Heart right ventricle (tissue), 16 donors: ENCODE results near the gene NTNG2. TPM values are rescaled to one million over a fixed set of nuclear protein-coding genes. Genes with fewer than 3 reads are reported as not detected.

Experiments used
- ATAC-seq, 8 donors: fragments of 200-7000 bp; cut with Tn5 transposase; one replicate each; pipeline ENCODE4 v1.9.1; 2020; ENCODE audit warnings: mild to moderate bottlenecking in 8 of 8, moderate library complexity in 8 of 8, moderate number of reproducible peaks in 1 of 8
- DNase-seq, 2 donors: peaks; one replicate each; pipeline ENCODE4 v3.0.0-alpha.2; 2020
- H3K27ac ChIP-seq, 10 donors: fragments of 200-600 bp; sonication (generic) in 2 of 10; one replicate each; pipeline versions ENCODE4 v1.5.0 to v1.8.0; 2020 to 2022; ENCODE audit warnings: mild to moderate bottlenecking in 3 of 10
- H3K27me3 ChIP-seq, 7 donors: fragments of 200-600 bp; one replicate each; pipeline ENCODE4 v1.8.0; 2021 to 2022; ENCODE audit warnings: mild to moderate bottlenecking in 2 of 7
- H3K36me3 ChIP-seq, 9 donors: fragments of 200-600 bp; sonication (generic) in 1 of 9; one replicate each; pipeline versions ENCODE4 v1.5.0 to v1.8.0; 2020 to 2022; ENCODE audit warnings: mild to moderate bottlenecking in 2 of 9
- H3K4me1 ChIP-seq, 9 donors: fragments of 200-600 bp; sonication (generic) in 1 of 9; one replicate each; pipeline versions ENCODE4 v1.5.0 to v1.8.0; 2020 to 2022; ENCODE audit warnings: mild to moderate bottlenecking in 4 of 9
- H3K4me3 ChIP-seq, 10 donors: fragments of 200-600 bp; sonication (generic) in 2 of 10; one replicate each; pipeline versions ENCODE4 v1.5.0 to v1.8.0; 2020 to 2022; ENCODE audit warnings: mild to moderate bottlenecking in 7 of 10, moderate library complexity in 2 of 10
- H3K9me3 ChIP-seq, 11 donors: fragments of 200-600 bp in 10 of 11; sonication (generic) in 2 of 11; one replicate each; pipeline versions ENCODE4 v1.5.0 to v1.8.0; 2013 to 2022; ENCODE audit warnings: mild to moderate bottlenecking in 2 of 11, control low read depth in 1 of 11, moderate library complexity in 1 of 11
- CTCF ChIP-seq, 9 donors: fragments of 200-600 bp; sonication (generic) in 2 of 9; IDR thresholded peaks; one replicate each; pipeline versions ENCODE4 v1.5.0 to v1.8.0; 2021 to 2022; ENCODE audit warnings: antibody characterized with exemption in 9 of 9, mild to moderate bottlenecking in 5 of 9, moderate library complexity in 1 of 9
- WGBS, 2 donors: extraction: QIAGEN DNeasy Blood & Tissue Kit; methylation state at CpG; one replicate each; pipeline ENCODE4 v1.1.7; 2013; ENCODE audit warnings: inconsistent platforms in 1 of 2; 5-methylcytosine and 5-hydroxymethylcytosine counted together
- intact Hi-C, 10 donors: fragments of 100-400 bp; cut with DNase I; formaldehyde crosslinking; loops; one replicate each; pipeline versions ENCODE4 v1.11.1 to v1.14.2; 2022
- polyA plus RNA-seq, 2 donors: library from polyadenylated mRNA; stranded (reverse); fragments of 200-250 nt; gene quantifications; one replicate each; pipeline ENCODE4 v1.2.3, GENCODE V29; 2013
- total RNA-seq, 10 donors: library from RNA; stranded (reverse); fragmentation: NEBNext Ultra II Directional in 3 of 10; extraction: Animal tissue kit (Norgen Biotek cat#: 25700) in 3 of 10; gene quantifications; one replicate each; pipeline versions ENCODE4 v1.2.1 to v1.2.4, GENCODE V29; 2021 to 2023
- donor health status: Arrhythmogenic right ventricular cardiomyopathy.
- donor health status: ischemic (EF 13 %, LVEDD 7.1; RV severe dilation, severe dysfunction).
- donor health status: healthy with polysubstance abuse.
- donor health status: DM: no; HTN: yes; CAD: no.
- donor health status: DM: no; HTN: no; CAD: no.
- donor health status: ischemic (EF 25% LVEDD 6.9; RV normal size, moderate dysfunction).
- donor health status: ischemic (EF 25% LVEDD 5.7; RV mildly dilated, moderate dysfunction).
- donor health status: healthy.
- donor health status: DM: yes; HTN: yes; CAD: no.
- donor health status: Ischemic cardiomyopathy.
- donor health status: ischemic (EF 35%, LVEDD 5.7; RV mildly dilated, moderate dysfunction).
- donor health status: nonischemic (EF 11% LVEDD 7.7; RV severe dilation, severe dysfunction).
- donor health status: DM: yes; HTN: yes; CAD: no.
- donor health status: PGD.
- donor health status: ischemic (EF 29% LVEDD 5.4; RV normal size, mild dysfunction).
- donor health status: nonischemic (EF 23%, LVEDD 6.1; RV moderate dilation, normal function).

NTNG2 gene
- total and polyA plus RNA-seq, 12 donors, result 0.29 to 7.6 (median 2.9) TPM

- peaks cover 0 to 100% (median 36%) of the 10 kb centered on the region in 9 donors for H3K36me3 ChIP-seq
- DNase-seq, result no peak
- H3K27me3 ChIP-seq, result no peaks in the 10 kb centered on the region
Observed at GRCh38 chr9:132293145-132293721, 131.4 kb downstream of the NTNG2 start.

More at GRCh38 chr9:132293145-132293721, 131.4 kb downstream of the NTNG2 start:
- H3K4me1 ChIP-seq, result peaks cover 1 to 15% (median 13%) of the 10 kb centered on the region in 9 donors
- TF ChIP-seq CTCF (IDR thresholded peaks at IDR 0.05), result no peak
- intact Hi-C loops, result loop anchor here in 2 of 10 donors (10.0 kb wide), 2 partner anchors 52 to 102 kb away; no protein-coding TSS in a partner anchor
- no peak overlapping the region for H3K4me3 ChIP-seq
- 90 to 92% methylated on average over 13 of the region's 13 CpGs for WGBS, 2 donors
- no peak overlapping the region for H3K27ac ChIP-seq
- ATAC-seq, result no peak
- no peaks in the 10 kb centered on the region for H3K9me3 ChIP-seq

Other genes starting within 250 kb of the NTNG2 start
- 10 to 100 TPM; 13.9 to 20.4 (median 17.1) TPM for gene MED27, start 82.2 kb upstream of the NTNG2 start, total RNA-seq
- gene MED27, start 82.2 kb upstream of the NTNG2 start, polyA plus RNA-seq, result 10 to 100 TPM in 1 of 2 donors, 1 to 10 TPM in 1; 8.0 to 20.7 TPM
- gene SETX, start 192.9 kb downstream of the NTNG2 start, total RNA-seq, result 10 to 100 TPM; 20.2 to 35.1 (median 28.1) TPM
- gene SETX, start 192.9 kb downstream of the NTNG2 start, polyA plus RNA-seq, result 10 to 100 TPM; 16.9 to 17.6 TPM
- 10 to 100 TPM; 12.0 to 19.1 (median 15.8) TPM for gene TTF1, start 244.8 kb downstream of the NTNG2 start, total RNA-seq
- gene TTF1, start 244.8 kb downstream of the NTNG2 start, polyA plus RNA-seq, result 10 to 100 TPM; 19.5 to 22.4 TPM
- gene CFAP77, start 248.2 kb downstream of the NTNG2 start, total RNA-seq, result 1 to 10 TPM in 5 of 10 donors, under 1 TPM in 5; 0.53 to 3.1 (median 1.2) TPM
- gene CFAP77, start 248.2 kb downstream of the NTNG2 start, polyA plus RNA-seq, result 1 to 10 TPM in 1 of 2 donors, under 1 TPM in 1; 0.95 to 4.3 TPM